VCaP (cell line): ENCODE results near the gene RHOD.

Source experiments
- H3K27ac ChIP-seq: fragments of 450-650 bp; 2 replicates; pipeline ENCODE4 v1.5.1; 2017
- TF ChIP-seq, protein P1 (sequence below): fragments of 450-650 bp; conservative IDR thresholded peaks from 2 replicates; pipeline ENCODE4 v1.5.1; 2017; ENCODE audit warnings: mild to moderate bottlenecking, moderate library complexity

The RHOD gene

DNA sequence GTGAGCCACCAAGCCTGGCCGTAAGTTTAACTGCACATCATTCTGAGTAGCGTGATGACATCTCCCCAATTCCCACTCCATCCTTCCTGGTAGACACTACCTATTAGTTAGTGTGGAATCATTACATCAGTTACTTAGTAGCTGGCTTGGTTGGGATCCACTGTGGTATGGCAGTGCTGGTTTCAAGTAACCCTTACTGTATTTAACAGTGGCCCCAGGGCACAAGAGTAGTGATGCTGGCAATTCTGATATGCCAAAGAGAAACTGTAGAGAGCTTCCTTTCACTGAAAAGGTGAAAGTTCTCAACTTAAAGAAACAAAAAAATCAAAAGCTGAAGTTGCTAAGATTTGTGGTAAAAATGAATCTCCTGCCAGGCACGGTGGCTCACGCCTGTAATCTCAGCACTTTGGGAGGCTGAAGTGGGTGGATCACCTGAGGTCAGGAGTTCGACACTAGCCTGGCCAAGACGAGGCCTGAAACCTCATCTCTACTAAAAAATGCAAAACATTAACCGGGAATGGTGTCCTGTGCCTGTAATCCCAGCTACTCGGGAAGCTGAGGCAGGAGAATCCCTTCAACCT, 27.2 kb downstream of the RHOD start:
- TF ChIP-seq, protein P1, sequence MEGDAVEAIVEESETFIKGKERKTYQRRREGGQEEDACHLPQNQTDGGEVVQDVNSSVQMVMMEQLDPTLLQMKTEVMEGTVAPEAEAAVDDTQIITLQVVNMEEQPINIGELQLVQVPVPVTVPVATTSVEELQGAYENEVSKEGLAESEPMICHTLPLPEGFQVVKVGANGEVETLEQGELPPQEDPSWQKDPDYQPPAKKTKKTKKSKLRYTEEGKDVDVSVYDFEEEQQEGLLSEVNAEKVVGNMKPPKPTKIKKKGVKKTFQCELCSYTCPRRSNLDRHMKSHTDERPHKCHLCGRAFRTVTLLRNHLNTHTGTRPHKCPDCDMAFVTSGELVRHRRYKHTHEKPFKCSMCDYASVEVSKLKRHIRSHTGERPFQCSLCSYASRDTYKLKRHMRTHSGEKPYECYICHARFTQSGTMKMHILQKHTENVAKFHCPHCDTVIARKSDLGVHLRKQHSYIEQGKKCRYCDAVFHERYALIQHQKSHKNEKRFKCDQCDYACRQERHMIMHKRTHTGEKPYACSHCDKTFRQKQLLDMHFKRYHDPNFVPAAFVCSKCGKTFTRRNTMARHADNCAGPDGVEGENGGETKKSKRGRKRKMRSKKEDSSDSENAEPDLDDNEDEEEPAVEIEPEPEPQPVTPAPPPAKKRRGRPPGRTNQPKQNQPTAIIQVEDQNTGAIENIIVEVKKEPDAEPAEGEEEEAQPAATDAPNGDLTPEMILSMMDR: no peak
- H3K27ac ChIP-seq: no peak overlapping the region

DNA sequence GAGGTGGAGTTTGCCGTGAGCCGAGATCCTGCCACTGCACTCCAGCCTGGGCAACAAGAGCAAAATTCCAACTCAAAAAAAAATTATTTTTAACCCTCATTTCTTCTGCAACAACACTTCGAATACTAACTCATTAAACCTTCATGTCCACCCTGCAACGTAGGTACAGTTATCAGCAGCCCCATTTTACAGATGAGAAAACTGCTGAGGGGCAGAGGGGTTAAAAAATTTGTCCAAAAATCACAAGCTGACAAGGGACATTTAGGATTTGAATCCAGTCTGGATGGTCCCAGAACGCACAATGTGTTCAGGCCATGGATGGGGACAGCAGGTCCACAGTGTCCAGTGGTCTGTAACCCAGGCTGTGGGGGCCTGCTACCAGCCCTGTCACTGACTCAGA, 29.0 kb downstream of the RHOD start:
- no peak overlapping the region for H3K27ac ChIP-seq
- TF ChIP-seq, protein P1: no peak

DNA sequence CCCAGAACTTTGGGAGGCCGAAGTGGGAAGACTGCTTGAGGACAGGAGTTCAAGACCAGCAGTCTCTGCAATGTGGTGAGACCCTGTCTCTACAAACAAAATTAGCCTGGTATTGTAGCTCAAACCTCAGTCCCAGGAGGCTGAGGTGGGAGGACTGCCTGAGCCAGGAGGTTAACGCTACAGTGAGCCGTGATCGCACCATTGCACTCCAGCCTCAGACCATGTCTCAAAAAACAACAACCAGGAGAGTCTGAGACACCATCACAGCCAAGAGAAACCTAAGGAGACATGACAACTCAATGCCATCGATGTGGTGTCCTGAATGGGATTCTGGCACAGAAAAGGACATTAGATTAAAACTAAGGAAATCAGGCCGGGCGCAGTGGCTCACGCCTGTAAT, 34.1 kb downstream of the RHOD start:
- no peak overlapping the region for H3K27ac ChIP-seq
- TF ChIP-seq, protein P1: no peak

DNA sequence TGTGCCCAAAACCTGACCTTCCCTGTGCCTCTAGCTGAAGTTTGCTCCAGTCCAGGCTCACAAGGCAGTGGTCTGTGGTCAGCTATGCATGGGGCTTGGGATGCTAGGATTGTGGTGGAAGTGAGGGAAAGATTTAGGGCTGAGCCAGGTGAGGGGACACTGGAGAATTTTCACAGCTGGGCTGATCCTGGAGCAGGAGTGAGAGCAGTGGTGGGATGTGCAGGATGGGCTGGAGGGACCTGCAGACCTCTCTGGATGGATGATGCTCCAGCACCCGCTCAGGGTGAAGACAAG, 38.5 kb downstream of the RHOD start:
- TF ChIP-seq, protein P1: peak; percentile 50
- H3K27ac ChIP-seq: peak overlapping the region; percentile 25; the same call in 1 of the 2 replicates

DNA sequence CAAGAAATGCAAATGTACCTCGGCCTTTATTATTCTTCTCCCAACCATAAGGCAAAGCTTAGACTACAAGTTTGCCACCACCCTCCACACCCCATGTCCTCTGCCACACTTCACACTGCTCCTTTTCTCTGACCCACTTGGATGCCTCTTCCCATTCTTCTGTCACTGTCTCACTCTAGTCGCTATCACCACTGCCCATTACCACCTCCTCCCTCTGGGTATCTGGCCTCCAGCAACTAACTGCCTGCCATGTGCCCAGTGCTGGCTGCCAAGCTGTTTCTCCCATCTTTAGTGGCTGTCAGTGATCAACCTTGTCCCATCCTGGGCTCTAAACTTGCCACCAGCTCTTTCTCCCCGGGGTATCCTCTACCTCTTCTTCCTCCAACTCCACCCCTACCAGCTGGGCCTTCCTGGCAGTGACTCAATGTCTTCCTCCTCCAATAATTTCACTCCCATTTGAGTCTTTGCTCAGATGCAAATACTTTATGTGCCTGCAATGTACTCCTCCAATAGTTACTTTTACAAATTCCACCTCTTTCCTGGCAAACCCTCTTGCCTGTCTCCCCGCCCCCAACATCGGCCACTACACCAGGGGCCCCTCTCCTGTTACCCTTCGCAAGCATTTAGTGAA, 42.3 kb downstream of the RHOD start:
- H3K27ac ChIP-seq: no peak overlapping the region

DNA sequence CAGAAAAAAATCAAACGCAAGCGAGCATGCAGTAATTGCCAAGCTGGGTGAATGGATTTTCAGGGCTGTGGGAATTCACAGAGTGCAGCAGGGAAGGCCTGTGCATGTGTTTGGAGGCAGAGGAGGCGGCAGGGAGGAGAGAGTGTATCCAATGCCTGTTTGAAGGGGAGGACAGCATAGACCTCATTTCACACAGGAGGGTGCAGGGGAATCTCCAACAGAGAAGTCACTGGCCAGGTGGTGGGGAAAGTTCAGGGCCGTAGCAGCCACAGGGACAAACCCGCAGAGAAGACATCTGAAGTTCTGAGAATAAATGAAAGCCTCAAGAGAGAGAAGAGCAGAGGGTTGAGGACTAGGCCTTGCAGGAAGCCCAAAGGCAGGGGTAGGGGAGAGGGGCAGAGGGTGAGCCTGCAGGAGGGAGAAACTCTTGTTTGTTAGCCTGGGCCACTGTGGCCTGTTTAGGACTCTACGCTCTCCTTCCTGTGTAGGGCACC, 43.2 kb downstream of the RHOD start:
- no peak overlapping the region for H3K27ac ChIP-seq
- TF ChIP-seq, protein P1: no peak

More for the DNA sequence above, 42.3 kb downstream of the RHOD start:
- TF ChIP-seq, protein P1: no peak

DNA sequence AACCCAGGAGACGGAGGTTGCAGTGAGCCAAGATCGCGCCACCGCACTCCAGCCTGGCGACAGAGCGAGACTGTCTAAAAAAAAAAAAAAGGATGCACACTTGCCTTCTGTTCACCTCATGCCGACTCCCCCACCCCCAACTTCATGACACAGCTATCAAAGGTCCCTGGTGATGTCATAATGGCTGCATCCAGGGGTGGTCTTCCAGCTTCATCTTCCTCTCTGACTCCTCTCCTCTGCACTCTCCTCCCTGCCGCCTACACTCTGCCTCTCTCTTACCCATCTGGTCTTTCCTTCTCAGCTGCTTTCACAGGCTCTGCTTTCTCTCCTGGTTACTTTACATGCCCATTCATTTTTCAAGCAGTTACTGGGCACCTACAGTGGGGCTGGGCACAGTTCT, 46.0 kb downstream of the RHOD start:
- TF ChIP-seq, protein P1: no peak

More for the DNA sequence above, 46.0 kb downstream of the RHOD start:
- H3K27ac ChIP-seq: no peak overlapping the region
